ENCODE measurements around the gene FBP1. TPM values are rescaled to one million over a fixed set of nuclear protein-coding genes. Genes with fewer than 3 reads are reported as not detected.

The FBP1 gene
- total and polyA plus RNA-seq, 2 donors (not counting 3 experiments of a cell fraction or from before 2014, with no cell fraction given): 2.5 to 3.8 TPM

GRCh38 chr9:94623253-94623652 is 16.1 kb downstream of the FBP1 start:
- Histone ChIP-seq H3K9ac (replicated peaks; ENCODE audit: extremely low read depth, insufficient read depth, low read length) (no peak overlapping the region), H4K20me1 (replicated peaks; ENCODE audit: control insufficient read depth, extremely low read depth, insufficient read depth, low read length) (no peaks in the 10 kb centered on the region), H3K9me3 (replicated peaks; ENCODE audit: control insufficient read depth, insufficient read depth, low read length) (no peaks in the 10 kb centered on the region), H3K4me1 (ENCODE audit: control insufficient read depth, extremely low read depth, insufficient read depth, low read length) (peaks cover 2% of the 10 kb centered on the region), H3K4me3 (replicated peaks in 1 of 3; ENCODE audit: insufficient read depth in 1 of 3, low read depth in 1 of 3, low read length in 3 of 3) (no peak overlapping the region), H3K36me3 (ENCODE audit: control insufficient read depth in 2 of 2, extremely low read depth in 1 of 2, insufficient read depth in 2 of 2, low read length in 2 of 2) (no peaks in the 10 kb centered on the region), H3K79me2 (ENCODE audit: control insufficient read depth, insufficient read depth, low read length) (no peaks in the 10 kb centered on the region), H2AFZ (ENCODE audit: low read depth, low read length) (no peak overlapping the region), H3K9me1 (replicated peaks; ENCODE audit: control insufficient read depth, extremely low read depth, insufficient read depth, low read length) (no peaks in the 10 kb centered on the region), H3K27me3 (ENCODE audit: control insufficient read depth in 2 of 2, insufficient read depth in 2 of 2, low read length in 2 of 2) (no peaks in the 10 kb centered on the region), H3K27ac (ENCODE audit: insufficient read depth, low read depth, low read length) (no peak overlapping the region), H3K4me2 (ENCODE audit: insufficient read depth, low read length) (no peak overlapping the region)
- POLR2A ChIA-PET: no interaction called here
- no TSS peak for BruUV-seq (replicated peaks)
- intact Hi-C loops (cut with micrococcal nuclease): no loop called here
- FAIRE-seq (no peak), DNase-seq (ENCODE audit: low read depth, low spot score) (no peak)
- dilution Hi-C loops (cut with MboI; ENCODE audit: extremely low pct_ligation_motif_present, low sequenced_read_pairs): no loop called here
- TF ChIP-seq FOS (IDR thresholded peaks at IDR 0.05; ENCODE audit: borderline replicate concordance, insufficient read depth, low read length): no peak
- no peak for TF ChIP-seq JUN (IDR thresholded peaks at IDR 0.05; ENCODE audit: borderline replicate concordance, insufficient read depth, insufficient read length, low read depth)
- TF ChIP-seq POLR2AphosphoS5 (IDR thresholded peaks at IDR 0.05; ENCODE audit: insufficient read depth, low read depth, low read length): no peak
- TF ChIP-seq CTCF (IDR thresholded peaks at IDR 0.05; ENCODE audit: extremely low read depth in 1 of 2, insufficient read depth in 1 of 2, low read depth in 1 of 2, low read length in 2 of 2): peak in 1 of 2 donors; percentile 36
- TF ChIP-seq MAX (IDR thresholded peaks at IDR 0.05; ENCODE audit: insufficient read depth, insufficient read length): no peak
- CTCF ChIA-PET: interaction anchor here (0.8 kb wide), 1 partner anchor 8 kb away, joined by 3 read pairs; no protein-coding TSS in a partner anchor
